H1 (cell line): Measurements from ENCODE around the gene KIZ. TPM values are rescaled to one million over a fixed set of nuclear protein-coding genes. Genes with fewer than 3 reads are reported as not detected.
A peak's percentile ranks its signal among the peaks of the same experiment; 100 is the strongest.

ENCODE experiments used
- CTCF ChIA-PET: fragments of 300-600 bp; sonication (Branson Sonifier 250); formaldehyde crosslinking; loops from one replicate; lab custom pipeline; 2021; ENCODE audit not compliant: partially characterized antibody; lab: Charles Lee
- POLR2A ChIA-PET: fragments of 300-600 bp; sonication (Branson Sonifier 250); formaldehyde crosslinking; loops from one replicate; lab custom pipeline; 2021; ENCODE audit warnings: inconsistent platforms; ENCODE audit not compliant: partially characterized antibody; lab: Charles Lee
- DNase-seq, 2 experiments: peaks; one replicate each; pipeline versions ENCODE4 v3.0.0 to v3.0.0-alpha.2; 2010 to 2022; ENCODE audit warnings: low spot score in 2 of 2, low read depth in 1 of 2, mixed read lengths in 1 of 2
- FAIRE-seq: peaks from 2 replicates; lab custom pipeline; 2011; peaks lifted over from hg19 to GRCh38; lab: Jason Lieb, UNC
- H2AFZ ChIP-seq: 2 replicates; pipeline ENCODE4 v1.8.1; 2012; ENCODE audit warnings: low read length, inconsistent platforms
- H2AK5ac ChIP-seq: 2 replicates; pipeline ENCODE4 v1.6.1; 2013; ENCODE audit warnings: low read depth, low read length
- H2BK120ac ChIP-seq: replicated peaks from 2 replicates; pipeline ENCODE3; 2013; ENCODE audit warnings: low read depth, low read length, inconsistent platforms
- H2BK12ac ChIP-seq: 2 replicates; pipeline ENCODE4 v1.6.1; 2013; ENCODE audit warnings: low read depth, low read length
- H2BK15ac ChIP-seq: 2 replicates; pipeline ENCODE4 v1.6.1; 2013; ENCODE audit warnings: low read length
- H2BK20ac ChIP-seq: 2 replicates; pipeline ENCODE4 v1.6.1; 2013; ENCODE audit warnings: low read length
- H2BK5ac ChIP-seq: 2 replicates; pipeline ENCODE4 v1.6.1; 2013; ENCODE audit warnings: low read depth, low read length
- H3K14ac ChIP-seq: 2 replicates; pipeline ENCODE4 v1.6.1; 2013; ENCODE audit warnings: inconsistent platforms; ENCODE audit not compliant: insufficient read length
- H3K18ac ChIP-seq: 2 replicates; pipeline ENCODE4 v1.6.1; 2013; ENCODE audit warnings: low read length; ENCODE audit errors: extremely low read depth
- H3K23ac ChIP-seq: 2 replicates; pipeline ENCODE4 v1.6.1; 2013; ENCODE audit warnings: inconsistent platforms; ENCODE audit not compliant: insufficient read length
- H3K23me2 ChIP-seq: 2 replicates; pipeline ENCODE4 v1.6.1; 2013; ENCODE audit warnings: low read depth, low read length
- H3K27ac ChIP-seq: 2 replicates; pipeline ENCODE4 v1.6.1; 2011; ENCODE audit warnings: low read depth, low read length, inconsistent platforms
- H3K27me3 ChIP-seq, 4 experiments: replicated peaks in 1 of 4; 1 replicate in 1 of 4; 2 replicates in 3 of 4; pipeline versions ENCODE4 v1.6.1 to v1.8.1; 2011 to 2013; ENCODE audit warnings: low read length in 3 of 4, mild to moderate bottlenecking in 3 of 4, inconsistent platforms in 2 of 4, mixed read lengths in 2 of 4, moderate library complexity in 1 of 4; ENCODE audit not compliant: control insufficient read depth in 3 of 4, insufficient read depth in 3 of 4; ENCODE audit errors: extremely low read depth in 1 of 4
- H3K36me3 ChIP-seq, 4 experiments: 2 replicates each; pipeline versions ENCODE4 v1.6.1 to v1.8.1; 2011 to 2013; ENCODE audit warnings: mild to moderate bottlenecking in 4 of 4, low read length in 3 of 4, moderate library complexity in 2 of 4, control low read depth in 1 of 4, inconsistent platforms in 1 of 4; ENCODE audit not compliant: insufficient read depth in 4 of 4, control insufficient read depth in 2 of 4
- H3K4ac ChIP-seq: replicated peaks from 2 replicates; pipeline ENCODE3; 2013; ENCODE audit warnings: low read length, low read depth, mixed read lengths, inconsistent platforms; ENCODE audit not compliant: insufficient read length
- H3K4me1 ChIP-seq, 4 experiments: replicated peaks in 1 of 4; 1 replicate in 1 of 4; 2 replicates in 3 of 4; pipeline versions ENCODE4 v1.6.1 to v1.8.1; 2011 to 2013; ENCODE audit warnings: low read length in 3 of 4, inconsistent platforms in 2 of 4, mixed read lengths in 1 of 4; ENCODE audit not compliant: insufficient read depth in 4 of 4, control insufficient read depth in 3 of 4
- H3K4me2 ChIP-seq, 2 experiments: 2 replicates each; pipeline versions ENCODE4 v1.6.1 to v1.8.1; 2011 to 2013; ENCODE audit warnings: low read depth in 2 of 2, low read length in 2 of 2, control low read depth in 1 of 2, inconsistent platforms in 1 of 2, mild to moderate bottlenecking in 1 of 2; ENCODE audit not compliant: insufficient read depth in 1 of 2
- H3K4me3 ChIP-seq, 4 experiments: fragments of 200-600, 300-600 bp in 1 of 4; sonication (generic), shearing (Covaris generic), sonication (Bioruptor Twin) in 1 of 4; 2 replicates each; pipeline versions ENCODE4 v1.5.1 to v1.8.1; 2011 to 2016; ENCODE audit warnings: low read length in 4 of 4, low read depth in 3 of 4, control low read depth in 2 of 4, inconsistent platforms in 2 of 4, mild to moderate bottlenecking in 2 of 4, mixed read lengths in 1 of 4, moderate library complexity in 1 of 4; ENCODE audit not compliant: insufficient read depth in 2 of 4; ENCODE audit errors: extremely low read depth in 1 of 4
- H3K56ac ChIP-seq: replicated peaks from 2 replicates; pipeline ENCODE3; 2013; ENCODE audit warnings: low read depth, mild to moderate bottlenecking, mixed read lengths, low read length, inconsistent platforms; ENCODE audit not compliant: insufficient read length
- H3K79me1 ChIP-seq: 2 replicates; pipeline ENCODE4 v1.6.1; 2013; ENCODE audit warnings: low read depth, low read length, control low read depth
- H3K79me2 ChIP-seq, 2 experiments: 2 replicates each; pipeline versions ENCODE4 v1.6.1 to v1.8.1; 2012 to 2013; ENCODE audit warnings: low read length in 2 of 2, mild to moderate bottlenecking in 2 of 2, inconsistent platforms in 1 of 2; ENCODE audit not compliant: insufficient read depth in 2 of 2, control insufficient read depth in 1 of 2
- H3K9ac ChIP-seq, 4 experiments: replicated peaks in 1 of 4; 1 replicate in 1 of 4; 2 replicates in 3 of 4; pipeline versions ENCODE4 v1.6.1 to v1.8.1; 2011 to 2013; ENCODE audit warnings: low read depth in 3 of 4, low read length in 3 of 4, control low read depth in 2 of 4, mild to moderate bottlenecking in 2 of 4, moderate library complexity in 2 of 4, inconsistent platforms in 1 of 4; ENCODE audit errors: extremely low read depth in 1 of 4
- H3K9me3 ChIP-seq, 2 experiments: 2 replicates each; pipeline versions ENCODE4 v1.6.1 to v1.8.1; 2012 to 2013; ENCODE audit warnings: mild to moderate bottlenecking in 2 of 2, moderate library complexity in 2 of 2, control low read depth in 1 of 2, inconsistent platforms in 1 of 2, low read depth in 1 of 2, low read length in 1 of 2, mixed read lengths in 1 of 2; ENCODE audit not compliant: insufficient read depth in 2 of 2
- H4K20me1 ChIP-seq, 2 experiments: replicated peaks in 1 of 2; 2 replicates each; pipeline versions ENCODE3 to v1.8.1; 2011 to 2013; ENCODE audit warnings: inconsistent platforms in 2 of 2, low read length in 2 of 2, mild to moderate bottlenecking in 1 of 2; ENCODE audit not compliant: insufficient read depth in 2 of 2, control insufficient read depth in 1 of 2
- H4K5ac ChIP-seq: 2 replicates; pipeline ENCODE4 v1.6.1; 2013; ENCODE audit warnings: low read length, low read depth, mixed read lengths, inconsistent platforms; ENCODE audit not compliant: insufficient read length
- H4K8ac ChIP-seq: 2 replicates; pipeline ENCODE4 v1.8.0; 2013; ENCODE audit warnings: mild to moderate bottlenecking, moderate library complexity, low read length, inconsistent platforms; ENCODE audit not compliant: insufficient read depth; ENCODE audit errors: extremely low read depth
- H4K91ac ChIP-seq: replicated peaks from 2 replicates; pipeline ENCODE3; 2013; ENCODE audit warnings: low read length, mixed read lengths, inconsistent platforms; ENCODE audit not compliant: insufficient read length
- CHD2 ChIP-seq: IDR thresholded peaks from 2 replicates; pipeline ENCODE4 v1.6.1; 2012; ENCODE audit warnings: low read length, improper control_type of control experiment
- GABPA ChIP-seq: IDR thresholded peaks from 2 replicates; pipeline ENCODE4 v1.6.1; 2011; ENCODE audit warnings: mild to moderate bottlenecking, low read length, moderate library complexity, borderline replicate concordance; ENCODE audit not compliant: insufficient read depth
- RFX5 ChIP-seq: IDR thresholded peaks from 2 replicates; pipeline ENCODE4 v1.6.1; 2011; ENCODE audit warnings: low read depth, low read length, improper control_type of control experiment, borderline replicate concordance
- SAP30 ChIP-seq: fragments of 300-600 bp; sonication (generic); IDR thresholded peaks from 2 replicates; pipeline ENCODE4 v1.7.1; 2012; ENCODE audit warnings: low read length, moderate library complexity, mild to moderate bottlenecking, inconsistent platforms; ENCODE audit not compliant: insufficient read depth, insufficient replicate concordance
- SUZ12 ChIP-seq: fragments of 200-600 bp; sonication (generic); IDR thresholded peaks from 2 replicates; pipeline ENCODE4 v1.6.1; 2012; ENCODE audit warnings: mild to moderate bottlenecking, inconsistent platforms, low read length, moderate library complexity, mixed read lengths
- TAF7 ChIP-seq: optimal IDR thresholded peaks from 2 replicates; pipeline ENCODE3; 2011; ENCODE audit warnings: low read depth, mild to moderate bottlenecking, inconsistent platforms, low read length, moderate library complexity, borderline replicate concordance
- WGBS, 2 experiments: shearing (Covaris generic) in 1 of 2; methylation state at CpG; one replicate each; pipeline versions ENCODE4 v1.1.6 to v1.1.7; 2013 to 2015; ENCODE audit warnings: low lambda C conversion rate in 2 of 2, mixed read lengths in 2 of 2, inconsistent platforms in 1 of 2, low coverage in 1 of 2, missing lambda C conversion rate in 1 of 2; ENCODE audit not compliant: insufficient replicate concordance in 2 of 2, insufficient coverage in 1 of 2, insufficient read length in 1 of 2; ENCODE audit errors: extremely low coverage in 1 of 2, missing lambda C conversion rate in 1 of 2; 5-methylcytosine and 5-hydroxymethylcytosine counted together
- polyA plus RNA-seq, 7 experiments: library from polyadenylated mRNA; depleted of rRNA in 3 of 7; stranded (reverse) in 5 of 7; unstranded in 2 of 7; fragments of >200 nt in 5 of 7; fragments of 200-250 nt in 2 of 7; gene quantifications; 1 replicate in 5 of 7; 2 replicates in 1 of 7; 4 replicates in 1 of 7; pipeline versions ENCODE4 v1.2.1 to v1.2.3, GENCODE V29; 2011 to 2013; ENCODE audit warnings: missing spikeins in 2 of 7, mixed read lengths in 2 of 7
- total RNA-seq: library from RNA; stranded (reverse); fragmentation: NEBNext Ultra II Directional; extraction: Animal tissue kit (Norgen Biotek cat#: 25700); gene quantifications from 2 replicates; pipeline ENCODE4 v1.2.1, GENCODE V29; 2021

KIZ gene
- total and polyA plus RNA-seq, 2 of the 8 experiments (the other 6 are each of a cell fraction or from before 2014, with no cell fraction given), result 13.0 to 51.7 TPM

- Histone ChIP-seq H2AFZ (no peak overlapping the region), H3K27me3 (no peaks in the 10 kb centered on the region), H3K4me3 (no peak overlapping the region), H3K4me1 (no peaks in the 10 kb centered on the region), H4K5ac (no peak overlapping the region), H2BK120ac (no peak overlapping the region), H3K14ac (no peak overlapping the region), H2BK15ac (no peak overlapping the region), H3K36me3 (no peaks in the 10 kb centered on the region), H3K56ac (no peak overlapping the region), H3K23ac (no peak overlapping the region)
- POLR2A ChIA-PET, result no interaction called here
- TF ChIP-seq SUZ12 (no peak), GABPA (no peak), CHD2 (no peak), SAP30 (no peak), TAF7 (no peak), RFX5 (no peak)
- TF ChIP-seq, all 59 proteins: peak for 0
- no peaks in the 10 kb centered on the region for H3K79me1 ChIP-seq
- H4K8ac ChIP-seq, result no peak overlapping the region
- H2BK20ac ChIP-seq, result no peak overlapping the region
- no peaks in the 10 kb centered on the region for H3K79me2 ChIP-seq
- FAIRE-seq (peak; percentile 19), DNase-seq (no peak)
- H3K23me2 ChIP-seq, result no peaks in the 10 kb centered on the region
- WGBS, 2 experiments, result 88% methylated on average over 8 of the region's 8 CpGs; no CpG with 5 or more reads in 1 of the 2 experiments
- no peak overlapping the region for H2BK5ac ChIP-seq
- CTCF ChIA-PET, result no interaction called here
- H2BK12ac ChIP-seq, result no peak overlapping the region
- H4K20me1 ChIP-seq, result no peaks in the 10 kb centered on the region
- H3K9me3 ChIP-seq, result no peaks in the 10 kb centered on the region
- H3K27ac ChIP-seq, result no peak overlapping the region
- no peak overlapping the region for H4K91ac ChIP-seq
- H2AK5ac ChIP-seq, result no peak overlapping the region
- no peak overlapping the region for H3K4me2 ChIP-seq
- no peak overlapping the region for H3K9ac ChIP-seq
- H3K18ac ChIP-seq, result no peak overlapping the region
- no peak overlapping the region for H3K4ac ChIP-seq
Measured at GRCh38 chr20:21259346-21259745, 133.5 kb downstream of the KIZ start.
